ENCODE measurements around the gene PPM1L. TPM values are rescaled to one million over a fixed set of nuclear protein-coding genes. Genes with fewer than 3 reads are reported as not detected.

Gene PPM1L
- total RNA-seq, 1 experiment from 2014 or later, result 13.2 TPM

DNA sequence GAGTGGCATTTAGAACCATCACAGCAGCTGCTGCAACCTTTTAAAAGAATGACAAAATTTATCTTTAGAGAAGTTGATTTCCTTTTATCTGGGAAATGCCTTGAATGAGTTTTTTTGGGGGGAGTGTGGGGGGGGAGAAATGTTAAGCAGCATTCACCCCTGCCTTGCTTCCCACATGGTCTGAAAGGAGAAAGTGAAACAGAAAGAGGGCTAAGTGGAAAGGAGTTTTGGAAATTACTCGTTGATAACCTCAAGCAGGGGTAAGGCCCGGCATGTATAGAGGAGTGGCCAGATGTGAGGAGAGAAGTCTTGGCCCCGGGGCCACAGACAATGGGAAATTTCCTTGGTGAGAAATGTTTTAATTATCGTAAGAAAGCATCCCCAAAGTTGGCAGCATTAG, 325.6 kb downstream of the PPM1L start:
- intact Hi-C loops (cut with micrococcal nuclease), result no loop called here
- Histone ChIP-seq H3K9me3 (ENCODE audit: control insufficient read depth in 1 of 2, insufficient read depth in 1 of 2, low read depth in 1 of 2, low read length in 2 of 2) (no peaks in the 10 kb centered on the region), H3K36me3 (ENCODE audit: control insufficient read depth in 1 of 2, insufficient read depth in 2 of 2, low read length in 2 of 2) (no peaks in the 10 kb centered on the region), H3K27ac (ENCODE audit: low read depth, low read length) (no peak overlapping the region), H3K9me2 (ENCODE audit: insufficient read depth) (no peaks in the 10 kb centered on the region), H3K27me3 (ENCODE audit: insufficient read depth, low read length) (no peaks in the 10 kb centered on the region), H3K4me1 (ENCODE audit: control insufficient read depth in 1 of 2, insufficient read depth in 2 of 2, low read length in 2 of 2) (no peaks in the 10 kb centered on the region), H3K79me2 (ENCODE audit: insufficient read depth, low read length) (no peaks in the 10 kb centered on the region), H4K20me1 (ENCODE audit: insufficient read depth) (no peaks in the 10 kb centered on the region), H3K4me3 (replicated peaks in 1 of 2; ENCODE audit: low read depth in 1 of 2, low read length in 2 of 2) (no peak overlapping the region), H3K9ac (ENCODE audit: low read length) (no peak overlapping the region), H2AFZ (ENCODE audit: low read depth, low read length, poor library complexity, severe bottlenecking) (no peak overlapping the region), H3K4me2 (ENCODE audit: low read length) (no peak overlapping the region)
- TF ChIP-seq EZH2 (IDR thresholded peaks at IDR 0.05) (no peak), RAD21 (IDR thresholded peaks at IDR 0.05; ENCODE audit: low read depth) (no peak), ZNF274 (IDR thresholded peaks at IDR 0.05; ENCODE audit: low read depth, low read length) (no peak), POLR2AphosphoS5 (IDR thresholded peaks at IDR 0.05; ENCODE audit: low read depth, low read length) (no peak), POLR2A (IDR thresholded peaks at IDR 0.05; ENCODE audit: borderline replicate concordance, extremely low read depth, insufficient read depth, insufficient read length) (no peak), CBX3 (IDR thresholded peaks at IDR 0.05; ENCODE audit: low read depth) (no peak), ZFX (IDR thresholded peaks at IDR 0.05) (no peak), TCF7L2 (IDR thresholded peaks at IDR 0.05; ENCODE audit: borderline replicate concordance, extremely low read depth, insufficient read depth, insufficient read length) (no peak), EGR1 (IDR thresholded peaks at IDR 0.05; ENCODE audit: low read depth) (no peak), YY1 (IDR thresholded peaks at IDR 0.05; ENCODE audit: extremely low read depth, insufficient replicate concordance, low read depth, low read length) (no peak), SRF (IDR thresholded peaks at IDR 0.05; ENCODE audit: low read depth) (no peak), JUND (IDR thresholded peaks at IDR 0.05) (no peak), SP1 (IDR thresholded peaks at IDR 0.05; ENCODE audit: low read depth) (no peak), FOSL1 (IDR thresholded peaks at IDR 0.05; ENCODE audit: low read depth) (no peak), EZH2phosphoT487 (IDR thresholded peaks at IDR 0.05; ENCODE audit: borderline replicate concordance) (no peak)
- TF ChIP-seq, protein P1, sequence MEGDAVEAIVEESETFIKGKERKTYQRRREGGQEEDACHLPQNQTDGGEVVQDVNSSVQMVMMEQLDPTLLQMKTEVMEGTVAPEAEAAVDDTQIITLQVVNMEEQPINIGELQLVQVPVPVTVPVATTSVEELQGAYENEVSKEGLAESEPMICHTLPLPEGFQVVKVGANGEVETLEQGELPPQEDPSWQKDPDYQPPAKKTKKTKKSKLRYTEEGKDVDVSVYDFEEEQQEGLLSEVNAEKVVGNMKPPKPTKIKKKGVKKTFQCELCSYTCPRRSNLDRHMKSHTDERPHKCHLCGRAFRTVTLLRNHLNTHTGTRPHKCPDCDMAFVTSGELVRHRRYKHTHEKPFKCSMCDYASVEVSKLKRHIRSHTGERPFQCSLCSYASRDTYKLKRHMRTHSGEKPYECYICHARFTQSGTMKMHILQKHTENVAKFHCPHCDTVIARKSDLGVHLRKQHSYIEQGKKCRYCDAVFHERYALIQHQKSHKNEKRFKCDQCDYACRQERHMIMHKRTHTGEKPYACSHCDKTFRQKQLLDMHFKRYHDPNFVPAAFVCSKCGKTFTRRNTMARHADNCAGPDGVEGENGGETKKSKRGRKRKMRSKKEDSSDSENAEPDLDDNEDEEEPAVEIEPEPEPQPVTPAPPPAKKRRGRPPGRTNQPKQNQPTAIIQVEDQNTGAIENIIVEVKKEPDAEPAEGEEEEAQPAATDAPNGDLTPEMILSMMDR (IDR thresholded peaks at IDR 0.05 in 2 of 3, conservative IDR thresholded peaks at IDR 0.05 in 1 of 3; ENCODE audit: borderline replicate concordance in 1 of 3, insufficient read depth in 1 of 3, low read depth in 2 of 3, low read length in 2 of 3), result no peak
- TF ChIP-seq, protein P2, sequence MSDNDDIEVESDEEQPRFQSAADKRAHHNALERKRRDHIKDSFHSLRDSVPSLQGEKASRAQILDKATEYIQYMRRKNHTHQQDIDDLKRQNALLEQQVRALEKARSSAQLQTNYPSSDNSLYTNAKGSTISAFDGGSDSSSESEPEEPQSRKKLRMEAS (IDR thresholded peaks at IDR 0.05), result no peak
- TF ChIP-seq, protein P3, sequence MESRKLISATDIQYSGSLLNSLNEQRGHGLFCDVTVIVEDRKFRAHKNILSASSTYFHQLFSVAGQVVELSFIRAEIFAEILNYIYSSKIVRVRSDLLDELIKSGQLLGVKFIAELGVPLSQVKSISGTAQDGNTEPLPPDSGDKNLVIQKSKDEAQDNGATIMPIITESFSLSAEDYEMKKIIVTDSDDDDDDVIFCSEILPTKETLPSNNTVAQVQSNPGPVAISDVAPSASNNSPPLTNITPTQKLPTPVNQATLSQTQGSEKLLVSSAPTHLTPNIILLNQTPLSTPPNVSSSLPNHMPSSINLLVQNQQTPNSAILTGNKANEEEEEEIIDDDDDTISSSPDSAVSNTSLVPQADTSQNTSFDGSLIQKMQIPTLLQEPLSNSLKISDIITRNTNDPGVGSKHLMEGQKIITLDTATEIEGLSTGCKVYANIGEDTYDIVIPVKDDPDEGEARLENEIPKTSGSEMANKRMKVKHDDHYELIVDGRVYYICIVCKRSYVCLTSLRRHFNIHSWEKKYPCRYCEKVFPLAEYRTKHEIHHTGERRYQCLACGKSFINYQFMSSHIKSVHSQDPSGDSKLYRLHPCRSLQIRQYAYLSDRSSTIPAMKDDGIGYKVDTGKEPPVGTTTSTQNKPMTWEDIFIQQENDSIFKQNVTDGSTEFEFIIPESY (IDR thresholded peaks at IDR 0.05; ENCODE audit: extremely low read depth, insufficient replicate concordance, low read length), result no peak
- TF ChIP-seq, protein P4, sequence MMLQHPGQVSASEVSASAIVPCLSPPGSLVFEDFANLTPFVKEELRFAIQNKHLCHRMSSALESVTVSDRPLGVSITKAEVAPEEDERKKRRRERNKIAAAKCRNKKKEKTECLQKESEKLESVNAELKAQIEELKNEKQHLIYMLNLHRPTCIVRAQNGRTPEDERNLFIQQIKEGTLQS (IDR thresholded peaks at IDR 0.05), result no peak
- CTCF ChIA-PET, result no interaction called here
- DNase-seq (ENCODE audit: low read depth, low spot score) (no peak), ATAC-seq (no peak)
- POLR2A ChIA-PET, result no interaction called here
- no TSS peak for BruUV-seq (replicated peaks)
- RAD21 ChIA-PET (ENCODE audit: low non-redundant PET in 1 of 2, low total read pairs in 2 of 2, uncharacterized antibody in 2 of 2, unreplicated experiment in 2 of 2), result no interaction called here

Data from HCT116 (cell line).